Osteocyte (in vitro differentiated cells): Measurements from ENCODE around the gene EXOC7. TPM values are rescaled to one million over a fixed set of nuclear protein-coding genes. Genes with fewer than 3 reads are reported as not detected.
A peak's percentile ranks its signal among the peaks of the same experiment; 100 is the strongest.

Source experiments
- DNase-seq: peaks from one replicate; pipeline ENCODE4 v3.0.0; 2021; ENCODE audit warnings: mixed read lengths; ENCODE audit not compliant: unreplicated experiment; ENCODE audit errors: extremely low spot score
- H3K27ac Mint-ChIP-seq: one replicate; pipeline ENCODE4 v1.8.0; 2021; ENCODE audit warnings: mild to moderate bottlenecking, mixed read lengths; ENCODE audit not compliant: unreplicated experiment
- H3K27me3 Mint-ChIP-seq: one replicate; pipeline ENCODE4 v1.8.0; 2021; ENCODE audit warnings: mixed read lengths; ENCODE audit not compliant: unreplicated experiment
- H3K36me3 Mint-ChIP-seq: one replicate; pipeline ENCODE4 v1.8.0; 2021; ENCODE audit warnings: mixed read lengths; ENCODE audit not compliant: unreplicated experiment
- H3K4me1 Mint-ChIP-seq: one replicate; pipeline ENCODE4 v1.8.0; 2021; ENCODE audit warnings: mixed read lengths; ENCODE audit not compliant: unreplicated experiment
- H3K4me3 Mint-ChIP-seq: one replicate; pipeline ENCODE4 v1.8.0; 2021; ENCODE audit warnings: mild to moderate bottlenecking, moderate library complexity, mixed read lengths; ENCODE audit not compliant: unreplicated experiment
- H3K9me3 Mint-ChIP-seq: one replicate; pipeline ENCODE4 v1.8.0; 2021; ENCODE audit warnings: mixed read lengths; ENCODE audit not compliant: unreplicated experiment
- CTCF ChIP-seq: fragments of 200-600 bp; sonication (generic); IDR thresholded peaks from 2 replicates; pipeline ENCODE4 v1.5.0; 2021; ENCODE audit warnings: antibody characterized with exemption, mild to moderate bottlenecking, moderate library complexity
- total RNA-seq: library from RNA; stranded (reverse); gene quantifications from 2 replicates; pipeline ENCODE4 v1.2.1, GENCODE V29; 2021

Gene EXOC7
- total RNA-seq, 1 donor from 2014 or later: 158 TPM

- peak overlapping the region; percentile 54 for H3K27ac Mint-ChIP-seq
- H3K4me1 Mint-ChIP-seq: no peaks in the 10 kb centered on the region
- DNase-seq: no peak
- TF ChIP-seq CTCF: no peak
- H3K36me3 Mint-ChIP-seq: peaks cover 28% of the 10 kb centered on the region
- H3K27me3 Mint-ChIP-seq: no peaks in the 10 kb centered on the region
- no peaks in the 10 kb centered on the region for H3K9me3 Mint-ChIP-seq
- H3K4me3 Mint-ChIP-seq: no peak overlapping the region
Observed at GRCh38 chr17:76038050-76038449, 65.5 kb downstream of the EXOC7 start.

GRCh38 chr17:76036497-76037261, 66.9 kb downstream of the EXOC7 start:
- Mint-ChIP-seq H3K9me3 (no peaks in the 10 kb centered on the region), H3K36me3 (peaks cover 26% of the 10 kb centered on the region), H3K4me3 (no peak overlapping the region), H3K27me3 (no peaks in the 10 kb centered on the region), H3K4me1 (no peaks in the 10 kb centered on the region), H3K27ac (no peak overlapping the region)
- no peak for TF ChIP-seq CTCF
- no peak for DNase-seq

- H3K27ac Mint-ChIP-seq: no peak overlapping the region
- TF ChIP-seq CTCF: no peak
Observed at GRCh38 chr17:76034428-76035350, 68.9 kb downstream of the EXOC7 start.

GRCh38 chr17:76033139-76033538, 70.4 kb downstream of the EXOC7 start:
- H3K9me3 Mint-ChIP-seq: no peaks in the 10 kb centered on the region
- H3K4me3 Mint-ChIP-seq: no peak overlapping the region
- no peak for DNase-seq
- no peak for TF ChIP-seq CTCF
- no peak overlapping the region for H3K27ac Mint-ChIP-seq
- H3K4me1 Mint-ChIP-seq: peaks cover 12% of the 10 kb centered on the region
- H3K36me3 Mint-ChIP-seq: peaks cover 2% of the 10 kb centered on the region
- H3K27me3 Mint-ChIP-seq: no peaks in the 10 kb centered on the region

More at GRCh38 chr17:76034428-76035350, 68.9 kb downstream of the EXOC7 start:
- Mint-ChIP-seq H3K27me3 (no peaks in the 10 kb centered on the region), H3K9me3 (no peaks in the 10 kb centered on the region), H3K36me3 (peaks cover 18% of the 10 kb centered on the region), H3K4me3 (no peak overlapping the region), H3K4me1 (peaks cover 5% of the 10 kb centered on the region)
- no peak for DNase-seq

GRCh38 chr17:76032780-76033108, 70.8 kb downstream of the EXOC7 start:
- H3K4me1 Mint-ChIP-seq: peaks cover 12% of the 10 kb centered on the region
- H3K27ac Mint-ChIP-seq: no peak overlapping the region
- H3K36me3 Mint-ChIP-seq: no peaks in the 10 kb centered on the region
- no peaks in the 10 kb centered on the region for H3K27me3 Mint-ChIP-seq
- no peak overlapping the region for H3K4me3 Mint-ChIP-seq
- TF ChIP-seq CTCF: no peak
- no peaks in the 10 kb centered on the region for H3K9me3 Mint-ChIP-seq
- DNase-seq: no peak
